Measurements from ENCODE around the gene GINS2. TPM values are rescaled to one million over a fixed set of nuclear protein-coding genes. Genes with fewer than 3 reads are reported as not detected.

GINS2 gene
- total RNA-seq, 4 donors from 2014 or later = 1.00 to 4.4 (median 1.2) TPM; not detected in 1

- DNase-seq = no peak
- no peaks in the 10 kb centered on the region for H3K36me3 ChIP-seq
- WGBS, 2 donors (ENCODE audit: low coverage in 1 of 2) = 66% methylated on average over 8 of the region's 8 CpGs; no CpG with 5 or more reads in 1 of the 2 donors
- no peak overlapping the region for H3K27ac ChIP-seq
- no peaks in the 10 kb centered on the region for H3K27me3 ChIP-seq
- H3K9me3 ChIP-seq = no peaks in the 10 kb centered on the region
- intact Hi-C loops (cut with DNase I; ENCODE audit: low total_unique reads) (no loop called here), in situ Hi-C loops (cut with MboI; ENCODE audit: low pct_ligation_motif_present in 1 of 4, low pct_unique_long_range_greater_than_20kb in 1 of 4, low sequenced_read_pairs in 3 of 4) (loop anchor here in 1 of 4 donors (10.0 kb wide), 1 partner anchor 202 kb away; no protein-coding TSS in a partner anchor)
- no peak overlapping the region for H3K4me3 ChIP-seq
- H3K4me1 ChIP-seq = peaks cover 4 to 46% (median 11%) of the 10 kb centered on the region in 4 donors
- TF ChIP-seq CTCF (IDR thresholded peaks at IDR 0.05) = no peak
- no peak for TF ChIP-seq POLR2A (IDR thresholded peaks at IDR 0.05)
- TF ChIP-seq EP300 (IDR thresholded peaks at IDR 0.05; ENCODE audit: low read depth) = no peak
- no peak for TF ChIP-seq POLR2AphosphoS5 (IDR thresholded peaks at IDR 0.05)
These were observed 61.7 kb downstream of the GINS2 start for GRCh38 chr16:85627089-85627488.

Small RNAs within 50 kb of the gene (small RNA-seq; reads per million reads assigned to genes)
- gene RN7SL381P = 0 to 1.4 (median 0.27) reads per million in 4 donors

Other genes with a start within 250 kb of the GINS2 start
- 100 to 1,000 TPM; 100 to 139 (median 120) TPM for gene GSE1, start 75.6 kb downstream of the GINS2 start, total RNA-seq
- 1 to 10 TPM in 1 of 4 donors, under 1 TPM in 1, not detected in 2; 0.27 to 7.0 TPM for gene C16orf74, start 62.1 kb upstream of the GINS2 start, total RNA-seq
- 10 to 100 TPM; 27.9 to 40.0 (median 31.8) TPM for gene EMC8, start 110.6 kb upstream of the GINS2 start, total RNA-seq
- gene COX4I1, start 110.7 kb upstream of the GINS2 start, total RNA-seq = 1,000 to 10,000 TPM in 2 of 4 donors, 100 to 1,000 TPM in 2; 635 to 1,115 (median 865) TPM
- gene IRF8, start 210.2 kb upstream of the GINS2 start, total RNA-seq = 10 to 100 TPM; 20.7 to 70.7 (median 45.2) TPM

Data from transverse colon (tissue), 4 donors.